Measurements from ENCODE around the gene HOXD1. TPM values are rescaled to one million over a fixed set of nuclear protein-coding genes. Genes with fewer than 3 reads are reported as not detected.

HOXD1 gene
- not detected in 2 replicates for total RNA-seq
- long read RNA-seq = 0 reads

- Mint-ChIP-seq H3K4me3 (peak within 1 kb of the TSS; percentile 50), H3K27me3 (ENCODE audit: low read depth) (peaks cover 96% of the 10 kb centered on the region), H3K4me1 (peaks cover 7% of the 10 kb centered on the region), H3K27ac (ENCODE audit: unreplicated experiment) (no peak within 1 kb of the TSS), H3K36me3 (ENCODE audit: low read depth) (no peaks in the 10 kb centered on the region), H3K9me3 (no peaks in the 10 kb centered on the region)
- TF ChIP-seq CTCF (conservative IDR thresholded peaks at IDR 0.05) = no peak
- no peak for DNase-seq (ENCODE audit: low read depth, low spot score)
Measured at GRCh38 chr2:176187899-176188773, at the start of gene HOXD1. Gene HOXD1 (plus strand): TSS chr2:176188668. CDS start chr2:176188802, 134 bp downstream.

GRCh38 chr2:176138923-176139660 lies 49.4 kb upstream of the HOXD1 start:
- no peak for DNase-seq (ENCODE audit: low read depth, low spot score)
- Mint-ChIP-seq H3K4me3 (peak overlapping the region; percentile 49), H3K36me3 (ENCODE audit: low read depth) (no peaks in the 10 kb centered on the region), H3K4me1 (peaks cover 4% of the 10 kb centered on the region), H3K27ac (ENCODE audit: unreplicated experiment) (no peak overlapping the region), H3K9me3 (no peaks in the 10 kb centered on the region), H3K27me3 (ENCODE audit: low read depth) (peaks cover 99% of the 10 kb centered on the region)
- no peak for TF ChIP-seq CTCF (conservative IDR thresholded peaks at IDR 0.05)

GRCh38 chr2:176139661-176140512 lies 48.6 kb upstream of the HOXD1 start:
- no peak for TF ChIP-seq CTCF (conservative IDR thresholded peaks at IDR 0.05)
- Mint-ChIP-seq H3K27me3 (ENCODE audit: low read depth) (peaks cover 99% of the 10 kb centered on the region), H3K27ac (ENCODE audit: unreplicated experiment) (no peak overlapping the region), H3K36me3 (ENCODE audit: low read depth) (no peaks in the 10 kb centered on the region), H3K9me3 (no peaks in the 10 kb centered on the region), H3K4me3 (peak overlapping the region; percentile 51), H3K4me1 (peaks cover 4% of the 10 kb centered on the region)
- DNase-seq (ENCODE audit: low read depth, low spot score) = no peak

GRCh38 chr2:176140513-176141317 lies 47.8 kb upstream of the HOXD1 start:
- peaks cover 4% of the 10 kb centered on the region for H3K4me1 Mint-ChIP-seq
- peak; percentile 96 for TF ChIP-seq CTCF (conservative IDR thresholded peaks at IDR 0.05)
- DNase-seq (ENCODE audit: low read depth, low spot score) = peak; percentile 81

More at GRCh38 chr2:176140513-176141317, 47.8 kb upstream of the HOXD1 start:
- Mint-ChIP-seq H3K36me3 (ENCODE audit: low read depth) (no peaks in the 10 kb centered on the region), H3K27me3 (ENCODE audit: low read depth) (peaks cover 99% of the 10 kb centered on the region), H3K9me3 (no peaks in the 10 kb centered on the region), H3K4me3 (peak overlapping the region; percentile 51), H3K27ac (ENCODE audit: unreplicated experiment) (no peak overlapping the region)
